VCaP (cell line): ENCODE results near the gene P2RX6.

Source experiments
- H3K27ac ChIP-seq: fragments of 450-650 bp; 2 replicates; pipeline ENCODE4 v1.5.1; 2017
- CTCF ChIP-seq: fragments of 450-650 bp; conservative IDR thresholded peaks from 2 replicates; pipeline ENCODE4 v1.5.1; 2017; ENCODE audit warnings: mild to moderate bottlenecking, moderate library complexity

P2RX6 gene

GRCh38 chr22:21009638-21010425, 5.1 kb upstream of the P2RX6 start:
- TF ChIP-seq CTCF: no peak
- no peak overlapping the region for H3K27ac ChIP-seq

GRCh38 chr22:21010426-21011113, 4.4 kb upstream of the P2RX6 start:
- H3K27ac ChIP-seq: no peak overlapping the region
- no peak for TF ChIP-seq CTCF

GRCh38 chr22:21012446-21013407, 2.2 kb upstream of the P2RX6 start:
- no peak for TF ChIP-seq CTCF
- no peak overlapping the region for H3K27ac ChIP-seq

- peak overlapping the region; percentile 27; the same call in 1 of the 2 replicates for H3K27ac ChIP-seq
- TF ChIP-seq CTCF: no peak
Observed at GRCh38 chr22:21013657-21014201, 1.2 kb upstream of the P2RX6 start.

GRCh38 chr22:21014202-21014725, 701 bp upstream of the P2RX6 start:
- peak overlapping the region; percentile 27; the same call in 1 of the 2 replicates for H3K27ac ChIP-seq
- no peak for TF ChIP-seq CTCF

GRCh38 chr22:21015466-21016006, 571 bp downstream of the P2RX6 start:
- no peak overlapping the region for H3K27ac ChIP-seq

More at GRCh38 chr22:21015466-21016006, 571 bp downstream of the P2RX6 start:
- TF ChIP-seq CTCF: no peak
